ENCODE measurements around the gene BCKDHA. TPM values are rescaled to one million over a fixed set of nuclear protein-coding genes. Genes with fewer than 3 reads are reported as not detected.
A peak's percentile ranks its signal among the peaks of the same experiment; 100 is the strongest.
"Not testable (repeated sequence)": the region's sequence is repeated elsewhere in the genome, so short reads cannot be mapped to it uniquely, and the experiment has no call there.

BCKDHA gene
- total and polyA plus RNA-seq, 2 donors (not counting 3 experiments of a cell fraction or from before 2014, with no cell fraction given) = 16.5 to 50.4 TPM

- Histone ChIP-seq H4K20me1 (replicated peaks; ENCODE audit: control insufficient read depth, extremely low read depth, insufficient read depth, low read length) (no peaks in the 10 kb centered on the region), H3K27ac (ENCODE audit: insufficient read depth, low read depth, low read length) (no peak overlapping the region), H3K9ac (replicated peaks; ENCODE audit: extremely low read depth, insufficient read depth, low read length) (no peak overlapping the region), H3K27me3 (ENCODE audit: control insufficient read depth in 2 of 2, insufficient read depth in 2 of 2, low read length in 2 of 2) (no peaks in the 10 kb centered on the region), H3K4me2 (ENCODE audit: insufficient read depth, low read length) (no peak overlapping the region), H3K4me1 (ENCODE audit: control insufficient read depth, extremely low read depth, insufficient read depth, low read length) (peaks cover 8% of the 10 kb centered on the region), H3K4me3 (replicated peaks in 1 of 3; ENCODE audit: insufficient read depth in 1 of 3, low read depth in 1 of 3, low read length in 3 of 3) (no peak overlapping the region), H3K9me3 (replicated peaks; ENCODE audit: control insufficient read depth, insufficient read depth, low read length) (no peaks in the 10 kb centered on the region), H2AFZ (ENCODE audit: low read depth, low read length) (no peak overlapping the region), H3K79me2 (ENCODE audit: control insufficient read depth, insufficient read depth, low read length) (peaks cover 2% of the 10 kb centered on the region), H3K9me1 (replicated peaks; ENCODE audit: control insufficient read depth, extremely low read depth, insufficient read depth, low read length) (no peaks in the 10 kb centered on the region), H3K36me3 (ENCODE audit: control insufficient read depth in 2 of 2, extremely low read depth in 1 of 2, insufficient read depth in 2 of 2, low read length in 2 of 2) (no peaks in the 10 kb centered on the region)
- POLR2A ChIA-PET = no interaction called here
- dilution Hi-C loops (cut with MboI; ENCODE audit: extremely low pct_ligation_motif_present, low sequenced_read_pairs) = no loop called here
- intact Hi-C loops (cut with micrococcal nuclease) = loop anchor here (2.0 kb wide), 1 partner anchor 19 kb away; the partner anchor contains the start of genes BCKDHA and EXOSC5
- CTCF ChIA-PET = interaction anchor here (0.7 to 2.7 kb wide), 6 partner anchors 10 to 168 kb away, joined by 3 to 7 read pairs (median 3); partner anchors contain the start of gene DMAC2
- no TSS peak for BruUV-seq (replicated peaks)
- DNase-seq (ENCODE audit: low read depth, low spot score) (no peak), FAIRE-seq (no peak)
- TF ChIP-seq, protein P1, sequence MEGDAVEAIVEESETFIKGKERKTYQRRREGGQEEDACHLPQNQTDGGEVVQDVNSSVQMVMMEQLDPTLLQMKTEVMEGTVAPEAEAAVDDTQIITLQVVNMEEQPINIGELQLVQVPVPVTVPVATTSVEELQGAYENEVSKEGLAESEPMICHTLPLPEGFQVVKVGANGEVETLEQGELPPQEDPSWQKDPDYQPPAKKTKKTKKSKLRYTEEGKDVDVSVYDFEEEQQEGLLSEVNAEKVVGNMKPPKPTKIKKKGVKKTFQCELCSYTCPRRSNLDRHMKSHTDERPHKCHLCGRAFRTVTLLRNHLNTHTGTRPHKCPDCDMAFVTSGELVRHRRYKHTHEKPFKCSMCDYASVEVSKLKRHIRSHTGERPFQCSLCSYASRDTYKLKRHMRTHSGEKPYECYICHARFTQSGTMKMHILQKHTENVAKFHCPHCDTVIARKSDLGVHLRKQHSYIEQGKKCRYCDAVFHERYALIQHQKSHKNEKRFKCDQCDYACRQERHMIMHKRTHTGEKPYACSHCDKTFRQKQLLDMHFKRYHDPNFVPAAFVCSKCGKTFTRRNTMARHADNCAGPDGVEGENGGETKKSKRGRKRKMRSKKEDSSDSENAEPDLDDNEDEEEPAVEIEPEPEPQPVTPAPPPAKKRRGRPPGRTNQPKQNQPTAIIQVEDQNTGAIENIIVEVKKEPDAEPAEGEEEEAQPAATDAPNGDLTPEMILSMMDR (IDR thresholded peaks at IDR 0.05; ENCODE audit: extremely low read depth in 1 of 2, insufficient read depth in 1 of 2, low read depth in 1 of 2, low read length in 2 of 2) = peak in 1 of 2 donors; percentile 2
- TF ChIP-seq POLR2AphosphoS5 (IDR thresholded peaks at IDR 0.05; ENCODE audit: insufficient read depth, low read depth, low read length) (no peak), EZH2 (IDR thresholded peaks at IDR 0.05; ENCODE audit: borderline replicate concordance, low read depth, low read length, severe bottlenecking) (no peak), GATA2 (IDR thresholded peaks at IDR 0.05; ENCODE audit: insufficient read depth, insufficient read length, low read depth, low read length) (no peak)
- TF ChIP-seq, protein P2, sequence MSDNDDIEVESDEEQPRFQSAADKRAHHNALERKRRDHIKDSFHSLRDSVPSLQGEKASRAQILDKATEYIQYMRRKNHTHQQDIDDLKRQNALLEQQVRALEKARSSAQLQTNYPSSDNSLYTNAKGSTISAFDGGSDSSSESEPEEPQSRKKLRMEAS (IDR thresholded peaks at IDR 0.05; ENCODE audit: insufficient read depth, insufficient read length) = no peak
These were observed 19.5 kb upstream of the BCKDHA start for GRCh38 chr19:41377977-41378709.

DNA sequence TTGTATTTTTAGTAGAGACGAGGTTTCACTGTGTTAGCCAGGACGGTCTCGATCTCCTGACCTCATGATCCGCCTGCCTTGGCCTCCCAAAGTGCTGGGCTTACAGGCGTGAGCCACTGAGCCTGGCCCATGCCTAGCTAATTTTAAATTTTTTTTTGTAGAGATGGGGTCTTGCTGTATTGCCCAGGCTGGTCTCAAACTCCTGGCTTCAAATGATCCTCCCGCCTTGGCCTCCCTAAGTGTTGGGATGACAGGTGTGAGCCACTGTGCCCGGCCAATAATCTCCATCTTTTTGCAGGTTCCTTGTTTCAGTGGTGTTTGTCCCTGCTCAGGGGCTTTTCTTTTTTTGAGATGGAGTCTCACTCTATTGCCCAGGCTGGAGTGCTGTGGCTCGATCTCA lies 16.1 kb upstream of the BCKDHA start:
- H3K27ac ChIP-seq (ENCODE audit: insufficient read depth, low read depth, low read length); H3K4me3 ChIP-seq (replicated peaks in 1 of 3; ENCODE audit: insufficient read depth in 1 of 3, low read depth in 1 of 3, low read length in 3 of 3); H2AFZ ChIP-seq (ENCODE audit: low read depth, low read length); DNase-seq (ENCODE audit: low read depth, low spot score); dilution Hi-C loops (cut with MboI; ENCODE audit: extremely low pct_ligation_motif_present, low sequenced_read_pairs); H3K79me2 ChIP-seq (ENCODE audit: control insufficient read depth, insufficient read depth, low read length); intact Hi-C loops (cut with micrococcal nuclease); H3K27me3 ChIP-seq (ENCODE audit: control insufficient read depth in 2 of 2, insufficient read depth in 2 of 2, low read length in 2 of 2); H3K9me3 ChIP-seq (replicated peaks; ENCODE audit: control insufficient read depth, insufficient read depth, low read length); H3K9ac ChIP-seq (replicated peaks; ENCODE audit: extremely low read depth, insufficient read depth, low read length); H3K9me1 ChIP-seq (replicated peaks; ENCODE audit: control insufficient read depth, extremely low read depth, insufficient read depth, low read length); FAIRE-seq; H3K4me2 ChIP-seq (ENCODE audit: insufficient read depth, low read length); H3K36me3 ChIP-seq (ENCODE audit: control insufficient read depth in 2 of 2, extremely low read depth in 1 of 2, insufficient read depth in 2 of 2, low read length in 2 of 2); H3K4me1 ChIP-seq (ENCODE audit: control insufficient read depth, extremely low read depth, insufficient read depth, low read length); BruUV-seq (replicated peaks); H4K20me1 ChIP-seq (replicated peaks; ENCODE audit: control insufficient read depth, extremely low read depth, insufficient read depth, low read length): not testable (repeated sequence)
- POLR2A ChIA-PET = interaction anchor here (0.6 kb wide), 1 partner anchor 17 kb away, joined by 4 read pairs; no protein-coding TSS in a partner anchor
- CTCF ChIA-PET = interaction anchor here (0.9 kb wide), 1 partner anchor 25 kb away, joined by 3 read pairs; no protein-coding TSS in a partner anchor

All from endothelial cell of umbilical vein (primary cell).